K562 (cell line): ENCODE data around the gene ZFAND6. TPM values are rescaled to one million over a fixed set of nuclear protein-coding genes. Genes with fewer than 3 reads are reported as not detected.

Source experiments
- EZH2 ChIP-seq: IDR thresholded peaks from 2 replicates; pipeline ENCODE4 v1.6.1; 2012; ENCODE audit warnings: low read depth, mild to moderate bottlenecking, inconsistent platforms, low read length, borderline replicate concordance
- FIP1L1 ChIP-seq: fragments of 200-400 bp; formaldehyde crosslinking; IDR thresholded peaks from 2 replicates; pipeline ENCODE4 v1.6.1; 2018; ENCODE audit warnings: mild to moderate bottlenecking, low read depth, low read length; ENCODE audit not compliant: poor library complexity, severe bottlenecking
- FOXA1 ChIP-seq: fragments of 450-650 bp; IDR thresholded peaks from 2 replicates; pipeline ENCODE4 v1.6.1; 2016; ENCODE audit warnings: mild to moderate bottlenecking, borderline replicate concordance
- GABPB2 ChIP-seq: fragments of 250-450 bp; sonication (Bioruptor Pico); conservative IDR thresholded peaks from 2 replicates; pipeline ENCODE4 v1.5.1; 2021; ENCODE audit warnings: mild to moderate bottlenecking
- IFI16 ChIP-seq: fragments of 250-450 bp; sonication (Bioruptor Pico); IDR thresholded peaks from 2 replicates; pipeline ENCODE4 v2.1.2; 2022; ENCODE audit warnings: mild to moderate bottlenecking, inconsistent platforms
- MLLT1 ChIP-seq, 2 experiments: fragments of 450-650 bp; IDR thresholded peaks; 2 replicates each; pipeline ENCODE4 v1.6.1; 2016
- NEUROD1 ChIP-seq: fragments of 150-350 bp; IDR thresholded peaks from 2 replicates; pipeline ENCODE4 v1.6.1; 2014; ENCODE audit warnings: borderline replicate concordance, low read length, low read depth; ENCODE audit not compliant: partially characterized antibody
- POLR2A ChIP-seq: fragments of 450-650 bp; conservative IDR thresholded peaks from 2 replicates; pipeline ENCODE4 v1.6.1; 2016
- PRMT5 ChIP-seq: sonication (generic); formaldehyde crosslinking; IDR thresholded peaks from 2 replicates; pipeline ENCODE4 v1.5.0; 2020; ENCODE audit warnings: missing genetic modification reagents
- PYGO2 ChIP-seq: fragments of 450-650 bp; IDR thresholded peaks from 2 replicates; pipeline ENCODE4 v1.6.1; 2016; ENCODE audit warnings: mild to moderate bottlenecking, missing genetic modification characterization, moderate library complexity, missing compliant biosample characterization
- SIX5 ChIP-seq, 2 experiments: IDR thresholded peaks; 2 replicates each; pipeline ENCODE4 v1.6.1; 2011; ENCODE audit warnings: low read length in 2 of 2, borderline replicate concordance in 1 of 2, low read depth in 1 of 2, mild to moderate bottlenecking in 1 of 2, moderate library complexity in 1 of 2; ENCODE audit not compliant: insufficient read depth in 1 of 2
- SPI1 ChIP-seq: IDR thresholded peaks from 2 replicates; pipeline ENCODE4 v1.6.1; 2011; ENCODE audit warnings: low read depth, low read length, control low read depth, borderline replicate concordance
- SRSF3 ChIP-seq: fragments of 200-400 bp; formaldehyde crosslinking; IDR thresholded peaks from 2 replicates; pipeline ENCODE4 v1.6.1; 2016; ENCODE audit warnings: mild to moderate bottlenecking, low read length, moderate library complexity; ENCODE audit not compliant: insufficient read depth
- TAF15 ChIP-seq: fragments of 200-400 bp; formaldehyde crosslinking; IDR thresholded peaks from 2 replicates; pipeline ENCODE4 v1.6.1; 2017; ENCODE audit warnings: mild to moderate bottlenecking, low read depth, low read length, moderate library complexity
- ZFX ChIP-seq: sonication (generic); formaldehyde crosslinking; IDR thresholded peaks from 2 replicates; pipeline ENCODE4 v1.8.0; 2022; ENCODE audit warnings: mild to moderate bottlenecking, missing genetic modification reagents, moderate library complexity
- ZNF23 ChIP-seq: fragments of 250-450 bp; sonication (Bioruptor Pico); IDR thresholded peaks from 2 replicates; pipeline ENCODE4 v1.4.0; 2020; ENCODE audit warnings: mild to moderate bottlenecking
- ZNF282 ChIP-seq: sonication (generic); formaldehyde crosslinking; IDR thresholded peaks from 2 replicates; pipeline ENCODE4 v1.8.1; 2023; ENCODE audit warnings: missing genetic modification reagents
- ZNF436 ChIP-seq: fragments of 250-450, 450-650 bp; sonication (Bioruptor Pico); formaldehyde crosslinking; IDR thresholded peaks from 2 replicates; pipeline ENCODE4 v1.7.0; 2020; ENCODE audit warnings: mild to moderate bottlenecking
- polyA plus RNA-seq, 8 experiments: library from polyadenylated mRNA; depleted of rRNA in 4 of 8; stranded (reverse) in 5 of 8; unstranded in 3 of 8; fragments of >200 nt; fragmentation: Nextera tagmentation in 2 of 8; fragmentation: Illumina TruSeq in 1 of 8; extraction: Ambion mirVana in 2 of 8; extraction: Trizol in 1 of 8; gene quantifications; 2 replicates each; pipeline versions ENCODE4 v1.2.1 to v1.2.3, GENCODE V29; 2011 to 2014; ENCODE audit warnings: inconsistent platforms in 1 of 8, missing spikeins in 1 of 8
- total RNA-seq, 7 experiments: library from RNA; depleted of rRNA in 6 of 7; stranded (reverse); fragments of >200 nt in 6 of 7; fragmentation: Illumina TruSeq in 2 of 7; extraction: Trizol in 2 of 7; gene quantifications; 2 replicates each; pipeline versions ENCODE4 v1.2.1 to v1.2.3, GENCODE V29; 2011 to 2021; ENCODE audit warnings: low replicate concordance in 1 of 7
- TF ChIP-seq, protein P1 (sequence below): fragments of 450-650 bp; IDR thresholded peaks from 2 replicates; pipeline ENCODE4 v1.6.1; 2016; ENCODE audit warnings: low read depth

Gene ZFAND6
- total and polyA plus RNA-seq, 9 of the 15 experiments (the other 6 are each of a cell fraction or from before 2014, with no cell fraction given): 53.9 to 206 (median 88.9) TPM

GRCh38 chr15:80058851-80059785, at the start of gene ZFAND6 (continued):
- TF ChIP-seq, protein P1, sequence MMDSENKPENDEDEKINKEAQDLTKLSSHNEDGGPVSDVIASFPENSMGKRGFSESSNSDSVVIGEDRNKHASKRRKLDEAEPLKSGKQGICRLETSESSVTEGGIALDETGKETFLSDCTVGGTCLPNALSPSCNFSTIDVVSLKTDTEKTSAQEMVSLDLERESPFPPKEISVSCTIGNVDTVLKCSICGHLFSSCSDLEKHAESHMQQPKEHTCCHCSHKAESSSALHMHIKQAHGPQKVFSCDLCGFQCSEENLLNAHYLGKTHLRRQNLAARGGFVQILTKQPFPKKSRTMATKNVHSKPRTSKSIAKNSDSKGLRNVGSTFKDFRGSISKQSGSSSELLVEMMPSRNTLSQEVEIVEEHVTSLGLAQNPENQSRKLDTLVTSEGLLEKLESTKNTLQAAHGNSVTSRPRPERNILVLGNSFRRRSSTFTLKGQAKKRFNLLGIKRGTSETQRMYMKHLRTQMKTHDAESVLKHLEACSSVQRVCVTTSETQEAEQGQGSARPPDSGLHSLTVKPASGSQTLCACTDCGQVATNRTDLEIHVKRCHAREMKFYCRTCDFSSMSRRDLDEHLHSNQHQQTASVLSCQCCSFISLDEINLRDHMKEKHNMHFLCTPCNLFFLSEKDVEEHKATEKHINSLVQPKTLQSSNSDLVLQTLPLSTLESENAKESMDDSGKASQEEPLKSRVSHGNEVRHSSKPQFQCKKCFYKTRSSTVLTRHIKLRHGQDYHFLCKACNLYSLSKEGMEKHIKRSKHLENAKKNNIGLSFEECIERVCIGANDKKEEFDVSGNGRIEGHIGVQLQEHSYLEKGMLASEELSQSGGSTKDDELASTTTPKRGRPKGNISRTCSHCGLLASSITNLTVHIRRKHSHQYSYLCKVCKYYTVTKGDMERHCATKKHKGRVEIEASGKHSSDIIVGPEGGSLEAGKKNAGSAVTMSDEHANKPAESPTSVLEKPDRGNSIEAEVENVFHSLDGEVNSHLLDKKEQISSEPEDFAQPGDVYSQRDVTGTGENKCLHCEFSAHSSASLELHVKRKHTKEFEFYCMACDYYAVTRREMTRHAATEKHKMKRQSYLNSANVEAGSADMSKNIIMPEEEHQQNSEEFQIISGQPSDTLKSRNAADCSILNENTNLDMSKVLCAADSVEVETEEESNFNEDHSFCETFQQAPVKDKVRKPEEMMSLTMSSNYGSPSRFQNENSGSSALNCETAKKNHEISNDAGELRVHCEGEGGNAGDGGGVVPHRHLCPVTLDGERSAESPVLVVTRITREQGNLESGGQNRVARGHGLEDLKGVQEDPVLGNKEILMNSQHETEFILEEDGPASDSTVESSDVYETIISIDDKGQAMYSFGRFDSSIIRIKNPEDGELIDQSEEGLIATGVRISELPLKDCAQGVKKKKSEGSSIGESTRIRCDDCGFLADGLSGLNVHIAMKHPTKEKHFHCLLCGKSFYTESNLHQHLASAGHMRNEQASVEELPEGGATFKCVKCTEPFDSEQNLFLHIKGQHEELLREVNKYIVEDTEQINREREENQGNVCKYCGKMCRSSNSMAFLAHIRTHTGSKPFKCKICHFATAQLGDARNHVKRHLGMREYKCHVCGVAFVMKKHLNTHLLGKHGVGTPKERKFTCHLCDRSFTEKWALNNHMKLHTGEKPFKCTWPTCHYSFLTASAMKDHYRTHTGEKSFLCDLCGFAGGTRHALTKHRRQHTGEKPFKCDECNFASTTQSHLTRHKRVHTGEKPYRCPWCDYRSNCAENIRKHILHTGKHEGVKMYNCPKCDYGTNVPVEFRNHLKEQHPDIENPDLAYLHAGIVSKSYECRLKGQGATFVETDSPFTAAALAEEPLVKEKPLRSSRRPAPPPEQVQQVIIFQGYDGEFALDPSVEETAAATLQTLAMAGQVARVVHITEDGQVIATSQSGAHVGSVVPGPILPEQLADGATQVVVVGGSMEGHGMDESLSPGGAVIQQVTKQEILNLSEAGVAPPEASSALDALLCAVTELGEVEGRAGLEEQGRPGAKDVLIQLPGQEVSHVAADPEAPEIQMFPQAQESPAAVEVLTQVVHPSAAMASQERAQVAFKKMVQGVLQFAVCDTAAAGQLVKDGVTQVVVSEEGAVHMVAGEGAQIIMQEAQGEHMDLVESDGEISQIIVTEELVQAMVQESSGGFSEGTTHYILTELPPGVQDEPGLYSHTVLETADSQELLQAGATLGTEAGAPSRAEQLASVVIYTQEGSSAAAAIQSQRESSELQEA: no peak
- TF ChIP-seq MLLT1 (IDR thresholded peaks at IDR 0.05): no peak
- no peak for TF ChIP-seq PYGO2 (tag)
- TF ChIP-seq GABPB2: no peak
- TF ChIP-seq NEUROD1: peak; percentile 64
- peak; percentile 61; the same call in 1 of the 2 replicates for TF ChIP-seq ZFX (CRISPR knock-in tag)
- peak; percentile 68 for TF ChIP-seq POLR2A
- TF ChIP-seq TAF15: no peak
- TF ChIP-seq FIP1L1: no peak
- no peak for TF ChIP-seq FOXA1
- no peak for TF ChIP-seq EZH2
- TF ChIP-seq SPI1: no peak
- TF ChIP-seq ZNF282 (CRISPR knock-in tag): 0 out of 2 replicates have a peak, but pooled peaks have one; percentile 56
- no peak for TF ChIP-seq SIX5 (IDR thresholded peaks at IDR 0.05; ENCODE audit: borderline replicate concordance in 1 of 2, insufficient read depth in 1 of 2, low read depth in 1 of 2, low read length in 2 of 2)
- no peak for TF ChIP-seq ZNF23 (CRISPR knock-in tag)
- no peak for TF ChIP-seq PRMT5 (CRISPR knock-in tag)
- no peak for TF ChIP-seq ZNF436
- TF ChIP-seq IFI16 (CRISPR knock-in tag): no peak
- TF ChIP-seq SRSF3: no peak
